Stimulated activated CD8-positive, alpha-beta memory T cell treated with anti-CD3 and anti-CD28 coated beads, Interleukin-15, amount 100 ng/mL, for 24 hours (primary cell): Measurements from ENCODE around the gene EXOC4.

ENCODE experiments used
- DNase-seq: peaks from one replicate; pipeline ENCODE4 v3.0.0-alpha.2; 2020; ENCODE audit warnings: low read depth

EXOC4 gene

DNA sequence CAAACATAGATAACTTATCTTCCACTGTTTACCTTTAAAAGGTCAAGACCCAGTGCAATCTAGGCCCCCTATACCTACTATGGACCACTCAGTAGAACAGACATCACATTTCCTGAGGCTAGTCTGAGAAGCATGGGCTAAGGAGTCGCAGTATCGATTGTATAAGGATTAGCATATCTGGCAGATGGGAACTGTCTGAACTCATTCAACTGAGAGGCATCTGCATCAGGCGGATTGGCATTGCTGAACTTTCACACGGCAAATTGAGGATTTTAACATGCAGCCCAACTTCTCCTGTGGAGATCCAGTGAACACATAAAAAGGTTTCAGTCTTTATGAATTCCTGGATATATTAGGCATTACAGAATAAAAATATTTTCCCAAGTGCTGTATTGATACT lies 785.1 kb downstream of the EXOC4 start:
- DNase-seq, result no peak

DNA sequence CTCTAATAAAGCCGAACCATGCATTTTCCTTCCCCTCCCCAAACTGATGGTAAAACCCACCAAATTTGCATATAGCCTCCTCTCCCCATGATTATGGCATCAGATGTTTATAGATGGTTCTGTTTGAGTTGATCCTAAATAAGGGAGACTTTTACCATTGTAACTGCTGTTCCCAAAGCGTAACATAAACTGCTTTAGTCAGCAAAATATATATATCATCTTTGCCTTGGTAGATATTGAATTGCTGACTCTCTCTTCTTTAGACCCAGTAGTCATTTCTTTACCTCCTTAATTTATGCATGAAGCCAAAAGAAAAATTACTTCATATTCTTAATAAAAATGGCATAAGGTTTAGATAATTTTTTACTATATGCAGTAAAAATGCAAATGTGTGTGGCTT lies 788.1 kb downstream of the EXOC4 start:
- DNase-seq, result no peak

DNA sequence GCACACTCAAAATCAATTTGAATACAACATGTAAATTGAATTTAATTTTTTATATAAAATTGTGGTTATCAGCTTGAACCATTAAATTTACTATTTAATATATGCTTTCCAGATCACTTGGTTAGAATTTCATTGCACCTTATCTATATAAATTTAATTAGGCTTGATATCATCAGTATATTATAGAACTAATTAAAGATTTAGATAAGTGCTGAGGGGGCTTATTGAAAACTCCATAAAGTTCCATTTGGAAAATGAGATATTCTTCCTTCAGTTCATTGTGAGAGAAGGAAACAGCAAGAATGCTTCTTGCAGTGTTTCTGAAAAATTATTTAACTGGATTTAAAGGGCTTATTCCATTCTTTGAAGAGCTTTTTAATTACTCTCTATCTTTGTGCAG lies 788.6 kb downstream of the EXOC4 start:
- no peak for DNase-seq

DNA sequence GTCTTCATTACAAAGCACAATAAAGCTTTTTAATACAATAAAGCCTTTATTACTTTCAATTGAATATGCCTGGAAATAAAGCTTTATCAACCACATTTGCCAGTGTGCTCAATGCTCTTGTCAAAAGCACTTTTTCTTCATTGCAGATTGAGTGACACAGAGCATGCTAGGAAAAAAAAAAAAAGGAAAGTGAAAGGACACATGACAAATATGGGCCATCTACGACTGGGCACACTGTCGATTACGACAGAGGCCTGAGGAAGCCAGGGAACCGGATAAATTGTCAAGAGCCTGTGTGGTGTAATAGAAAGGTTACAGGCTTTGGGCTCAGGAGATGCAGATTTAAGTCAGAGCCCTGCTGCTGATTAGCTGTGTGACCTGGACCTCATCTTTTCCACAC lies 789.4 kb downstream of the EXOC4 start:
- no peak for DNase-seq

DNA sequence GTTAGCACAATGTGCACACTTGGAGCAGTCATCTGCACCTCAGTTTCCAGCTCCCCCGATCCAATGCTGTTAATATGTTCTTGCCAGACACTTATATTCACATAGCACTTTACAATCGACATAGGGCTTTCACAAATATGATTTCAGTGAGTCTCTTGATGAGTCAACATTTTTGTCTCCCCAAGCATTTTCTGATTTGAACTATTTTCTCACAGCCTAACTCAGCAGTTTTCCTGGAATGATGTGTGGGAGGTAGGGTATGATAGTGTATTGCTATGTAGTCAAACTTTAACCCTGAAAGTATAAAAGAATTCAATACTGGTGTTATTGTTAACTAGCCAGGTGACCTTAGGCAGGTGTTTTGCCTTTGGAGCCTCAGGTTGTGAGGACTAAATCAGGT lies 791.8 kb downstream of the EXOC4 start:
- DNase-seq, result no peak

DNA sequence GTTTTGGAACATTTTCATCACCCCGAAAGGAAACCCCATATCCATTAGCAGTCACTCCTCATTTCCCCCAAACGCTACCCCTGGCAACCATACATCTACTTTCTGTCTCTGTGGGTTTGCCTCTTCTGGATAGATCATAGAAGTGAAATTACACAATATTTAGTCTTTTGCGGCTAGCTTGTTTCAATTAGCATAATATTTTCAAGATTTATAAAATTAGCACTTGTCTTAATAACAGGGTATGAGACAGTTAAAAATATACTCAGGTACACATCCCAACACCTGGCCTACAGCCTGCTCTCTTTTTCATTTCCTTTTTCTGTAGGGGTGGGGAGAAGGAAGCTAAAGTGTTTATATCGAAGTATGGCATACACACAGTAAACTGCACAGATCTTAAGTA lies 792.8 kb downstream of the EXOC4 start:
- no peak for DNase-seq

DNA sequence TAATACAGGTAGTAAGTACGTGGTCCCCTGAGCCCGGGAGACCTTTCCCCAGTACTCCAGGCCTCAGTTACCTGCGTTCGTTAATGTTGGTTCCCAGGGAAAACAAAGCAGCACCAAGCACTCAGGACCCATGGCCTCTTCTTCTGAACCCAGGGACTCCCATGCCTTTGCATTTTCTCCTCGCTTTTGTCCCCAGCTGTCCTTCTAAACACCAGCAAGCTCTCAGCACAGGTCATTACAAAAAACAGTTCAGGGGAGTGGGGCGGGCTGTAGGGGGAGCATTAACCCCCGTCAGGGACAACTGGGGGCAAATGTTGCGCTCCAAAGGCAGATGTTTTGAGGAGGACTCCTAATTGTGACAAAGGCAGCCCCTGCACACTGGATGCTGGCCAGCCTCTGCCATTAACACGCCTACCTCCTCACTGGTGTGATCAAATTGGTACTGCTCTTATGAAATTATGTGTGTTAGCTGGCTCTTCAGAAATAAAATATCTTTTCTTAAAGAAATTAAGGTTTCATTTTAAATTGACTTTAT lies 793.8 kb downstream of the EXOC4 start:
- no peak for DNase-seq

DNA sequence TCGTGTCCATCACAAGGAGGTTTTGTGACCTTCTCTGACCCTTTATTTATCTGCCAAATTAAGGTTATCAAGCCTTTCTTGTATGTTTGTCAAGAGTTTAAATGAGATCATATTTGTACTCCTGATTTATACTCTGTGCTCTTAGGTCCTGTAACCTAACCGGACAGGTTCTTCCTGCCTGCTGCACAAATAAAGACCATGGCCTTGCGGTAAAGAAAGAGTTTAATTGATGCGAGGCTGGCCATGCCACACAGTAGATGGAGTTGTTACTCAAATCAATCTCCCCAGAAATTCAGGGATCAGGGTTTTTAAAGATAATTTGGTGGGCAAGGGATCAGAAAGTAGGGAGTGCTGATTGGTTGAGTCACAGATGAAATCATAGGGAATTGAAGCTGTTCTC lies 794.8 kb downstream of the EXOC4 start:
- no peak for DNase-seq

DNA sequence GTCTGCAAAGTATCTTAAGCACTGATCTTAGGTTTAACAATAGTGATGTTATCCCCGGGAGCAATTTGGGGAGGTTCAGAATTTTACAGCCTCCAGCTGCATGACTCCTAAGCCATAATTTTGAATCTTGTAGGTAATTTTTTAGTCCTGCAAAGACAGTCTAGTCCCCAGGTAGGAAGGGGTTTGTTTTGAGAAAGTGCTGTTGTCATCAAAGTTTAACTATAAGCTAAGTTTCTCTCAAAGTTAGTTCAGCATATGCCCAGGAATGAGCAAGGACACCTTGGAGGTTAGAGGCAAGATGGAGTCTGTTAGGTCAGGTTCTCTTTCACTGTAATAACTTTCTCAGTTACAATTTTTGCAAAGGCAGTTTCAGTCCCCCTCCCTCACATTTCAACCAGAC lies 795.3 kb downstream of the EXOC4 start:
- no peak for DNase-seq

DNA sequence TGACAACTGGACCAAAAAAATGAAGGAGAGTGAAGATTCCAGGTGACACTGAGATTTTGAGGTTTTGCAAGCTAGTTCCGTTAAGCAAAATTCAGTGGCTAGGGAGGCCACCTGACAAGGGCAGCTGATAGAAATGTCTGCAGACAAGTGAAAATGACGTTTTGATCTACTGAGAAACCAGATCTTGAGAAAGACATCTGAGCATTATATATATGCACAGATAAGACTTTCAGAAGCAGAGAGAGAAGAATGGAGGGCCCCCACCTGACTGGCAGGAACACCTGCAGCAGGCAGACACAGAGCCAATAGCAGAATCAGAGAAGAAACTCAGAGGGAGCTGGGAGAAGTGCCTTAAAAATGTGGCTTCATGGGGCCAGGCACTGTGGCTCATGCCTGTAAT lies 798.1 kb downstream of the EXOC4 start:
- no peak for DNase-seq

DNA sequence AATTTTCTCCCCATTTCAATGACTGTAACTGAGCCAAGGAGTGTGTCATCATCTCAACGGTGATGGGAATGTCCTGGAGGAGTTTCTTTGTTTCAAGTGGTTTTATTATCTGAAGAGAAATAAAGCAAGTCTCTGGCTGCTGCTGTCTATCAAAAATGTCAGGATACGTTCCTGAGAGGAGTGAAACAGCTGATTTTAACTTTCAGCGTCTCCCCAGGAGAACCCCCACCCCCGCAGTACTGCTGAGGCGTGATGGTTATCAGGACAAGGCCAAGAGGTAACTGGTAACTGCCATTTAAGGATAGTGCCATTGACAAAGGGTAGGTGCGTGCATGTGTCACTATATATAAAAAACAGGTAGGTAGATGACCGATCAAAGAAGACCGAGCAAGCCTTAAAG lies 803.9 kb downstream of the EXOC4 start:
- no peak for DNase-seq

DNA sequence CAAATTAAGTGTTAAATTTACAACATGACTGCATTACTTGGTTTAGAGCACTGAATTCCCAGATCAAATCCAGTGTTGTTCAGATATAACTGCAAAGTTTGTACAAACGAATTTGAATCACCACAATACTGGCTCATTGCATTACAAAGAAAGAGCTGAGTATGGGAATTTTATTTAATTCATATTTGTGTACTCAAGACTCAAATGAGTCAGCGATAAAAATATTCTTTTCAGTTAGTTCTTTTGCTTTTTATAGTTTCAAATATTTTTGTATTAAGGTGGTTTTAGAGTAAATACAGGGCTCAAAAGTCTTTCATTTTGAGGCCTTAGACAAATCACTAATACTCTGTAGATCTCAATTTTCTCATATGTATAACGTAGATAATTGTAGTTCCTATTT lies 805.6 kb downstream of the EXOC4 start:
- DNase-seq, result no peak

DNA sequence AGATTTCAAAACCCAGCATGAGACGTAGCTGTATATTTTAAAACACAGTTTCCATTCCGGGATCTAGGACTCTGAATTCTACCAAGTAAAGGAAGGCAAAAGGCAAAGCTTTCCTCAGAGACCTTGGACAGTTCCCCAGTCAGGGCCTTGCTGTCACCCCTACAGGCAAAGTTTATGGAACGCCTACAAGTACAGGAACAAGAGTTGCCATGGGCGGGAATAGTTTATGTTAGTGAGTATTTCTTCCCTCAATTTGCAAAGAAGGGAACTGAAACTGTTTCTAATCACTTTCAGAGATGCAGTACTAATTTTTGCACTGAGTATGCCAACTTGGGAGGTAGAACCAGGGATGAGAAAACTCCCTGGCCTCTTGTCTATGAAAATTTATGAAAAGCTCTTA lies 806.1 kb downstream of the EXOC4 start:
- no peak for DNase-seq

DNA sequence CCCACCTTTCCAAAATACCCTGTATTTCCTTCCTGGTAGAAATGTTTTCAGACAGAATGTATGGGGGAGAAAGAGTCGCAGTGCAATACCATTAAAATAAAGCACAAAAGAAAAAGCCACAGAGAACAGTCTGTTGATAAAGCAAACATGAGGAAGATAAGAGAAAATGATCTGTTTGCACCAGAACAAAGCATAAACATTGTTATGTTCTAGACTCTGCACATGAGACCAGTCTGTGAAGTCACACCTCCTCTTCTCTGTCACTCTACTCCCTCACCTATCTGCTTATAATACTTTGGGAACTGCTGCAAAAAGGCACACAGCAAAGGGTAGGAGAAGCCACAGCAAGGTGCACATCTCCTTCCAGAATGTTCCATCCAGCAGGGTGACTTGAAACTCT lies 807.0 kb downstream of the EXOC4 start:
- no peak for DNase-seq

DNA sequence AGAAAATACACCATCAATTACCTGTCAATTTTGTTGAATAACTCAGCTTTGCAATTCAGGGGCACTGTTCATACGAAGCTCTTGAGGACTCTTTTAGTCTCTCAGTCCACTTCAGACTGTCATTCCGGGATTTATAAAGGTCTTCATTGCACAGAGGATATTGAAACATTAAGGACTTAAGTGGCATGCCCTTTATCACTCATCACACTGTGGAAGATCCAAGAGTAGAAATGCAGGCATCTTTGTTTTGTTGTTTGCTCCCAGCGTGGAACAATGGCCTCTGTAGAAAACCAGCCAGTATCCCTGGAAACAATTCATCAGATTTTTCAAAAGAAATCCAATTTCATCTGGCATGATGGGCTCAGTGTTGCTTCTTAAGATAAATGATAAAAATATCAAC lies 808.0 kb downstream of the EXOC4 start:
- no peak for DNase-seq

DNA sequence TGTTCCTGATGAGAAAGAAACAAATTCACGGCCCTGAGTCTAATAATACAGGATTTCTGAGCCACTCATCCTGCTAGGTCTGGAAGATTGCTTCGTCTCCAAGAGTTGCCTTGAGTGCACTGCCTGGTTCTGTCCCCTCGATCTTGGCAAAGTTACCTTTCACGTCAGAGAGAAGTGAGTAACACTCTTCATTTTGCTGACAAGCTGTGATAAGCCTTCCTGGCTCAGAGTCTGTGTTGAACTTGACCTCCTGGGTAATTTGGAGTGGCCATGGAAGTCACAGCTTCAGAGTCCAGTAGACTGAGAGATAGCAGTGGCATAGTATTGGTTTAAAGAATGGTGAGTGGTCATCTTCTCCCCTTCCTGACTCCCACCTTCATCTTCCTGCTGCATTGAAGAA lies 809.6 kb downstream of the EXOC4 start:
- no peak for DNase-seq

DNA sequence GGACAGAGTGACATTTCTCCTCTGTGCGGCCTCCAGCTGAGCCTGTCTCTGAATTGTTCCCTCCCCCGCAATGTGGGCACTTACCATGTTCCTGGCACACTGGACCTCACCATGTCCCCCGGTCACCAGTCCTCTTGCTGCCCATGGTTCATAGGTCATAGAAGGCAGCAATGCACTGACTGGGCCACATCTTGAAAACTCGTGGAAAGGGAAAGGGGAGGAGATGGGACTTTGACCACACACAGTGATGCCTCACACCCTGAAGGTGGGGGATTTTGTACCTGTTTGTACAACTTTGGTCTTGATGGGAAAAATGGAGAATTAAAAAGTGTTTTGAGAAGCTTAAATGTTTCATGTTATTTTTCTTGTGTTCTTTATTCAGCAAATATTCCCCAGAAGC lies 812.5 kb downstream of the EXOC4 start:
- no peak for DNase-seq

DNA sequence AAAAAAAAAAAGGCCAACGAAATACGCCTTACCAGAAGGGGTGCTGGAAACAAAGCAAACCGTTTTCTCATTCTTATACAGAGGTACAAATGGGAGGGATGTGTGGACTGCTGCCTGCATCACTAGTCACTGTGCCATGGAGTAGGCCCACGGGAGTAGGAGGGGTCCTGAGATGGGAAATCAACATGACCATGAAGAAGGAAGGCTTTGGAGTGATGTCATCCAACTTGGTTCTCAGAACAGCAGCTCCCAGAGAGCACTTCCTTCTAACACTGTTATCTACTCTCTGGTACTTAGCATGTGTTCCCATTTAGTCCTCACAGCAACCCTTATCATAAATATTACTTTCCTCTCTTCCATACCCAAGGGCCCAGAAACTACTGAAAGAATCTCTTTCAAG lies 814.3 kb downstream of the EXOC4 start:
- DNase-seq, result no peak

DNA sequence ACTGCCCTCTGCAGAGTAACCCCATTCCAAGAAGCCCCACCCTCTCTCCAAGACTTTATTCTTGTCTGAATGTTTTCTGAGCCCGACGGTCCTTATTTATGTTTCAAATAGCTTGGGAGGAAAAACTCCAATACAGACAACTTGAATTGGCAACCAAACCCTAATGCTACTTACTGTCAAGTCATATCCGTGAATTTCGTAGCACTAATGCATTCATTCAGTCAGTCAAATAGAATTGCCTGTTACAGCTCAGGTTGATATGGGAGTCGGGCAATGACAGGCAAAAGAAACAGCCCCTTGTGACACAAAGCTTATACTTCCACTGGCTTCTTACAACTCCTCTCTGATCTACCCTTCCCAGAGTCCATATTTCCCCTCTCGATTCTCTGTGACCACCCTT lies 815.8 kb downstream of the EXOC4 start:
- no peak for DNase-seq

DNA sequence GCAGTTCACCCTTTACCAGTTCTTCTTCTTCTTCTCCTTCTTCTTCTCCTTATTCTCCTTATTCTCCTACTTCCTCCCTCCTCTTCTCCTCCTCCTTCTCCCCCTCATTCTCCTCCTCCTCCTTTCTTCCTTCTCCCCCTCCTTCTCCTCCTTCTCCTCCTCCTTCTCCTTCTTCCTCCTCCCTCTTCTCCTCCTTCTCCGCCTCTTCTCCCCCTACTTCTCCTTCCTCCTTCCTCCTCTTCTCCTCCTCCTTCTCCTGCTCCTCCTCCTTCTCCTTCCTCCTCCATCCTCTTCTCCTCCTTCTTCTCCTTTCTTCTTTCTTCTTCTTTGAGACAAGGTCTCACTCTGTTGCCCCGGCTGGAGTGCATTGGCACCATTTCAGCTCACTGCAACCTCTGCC lies 816.3 kb downstream of the EXOC4 start:
- no peak for DNase-seq

DNA sequence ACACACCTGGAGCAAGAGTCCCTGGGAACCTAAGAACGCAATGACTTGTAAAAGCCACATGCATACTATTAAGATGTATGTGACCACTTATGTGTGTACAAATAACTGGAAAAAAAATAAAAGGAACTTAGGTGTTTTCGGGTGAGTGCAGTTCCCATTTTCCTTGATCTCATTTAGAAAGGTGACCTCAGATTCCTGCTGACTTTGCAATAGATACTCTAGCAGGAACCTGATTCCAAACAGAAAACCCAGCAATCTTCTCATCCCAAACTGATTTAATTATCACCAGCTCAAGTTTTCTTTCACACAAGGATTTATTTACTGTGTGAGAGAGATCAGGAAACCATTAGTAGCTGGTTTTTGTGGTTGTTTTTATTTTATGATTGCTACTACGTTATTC lies 817.8 kb downstream of the EXOC4 start:
- no peak for DNase-seq

DNA sequence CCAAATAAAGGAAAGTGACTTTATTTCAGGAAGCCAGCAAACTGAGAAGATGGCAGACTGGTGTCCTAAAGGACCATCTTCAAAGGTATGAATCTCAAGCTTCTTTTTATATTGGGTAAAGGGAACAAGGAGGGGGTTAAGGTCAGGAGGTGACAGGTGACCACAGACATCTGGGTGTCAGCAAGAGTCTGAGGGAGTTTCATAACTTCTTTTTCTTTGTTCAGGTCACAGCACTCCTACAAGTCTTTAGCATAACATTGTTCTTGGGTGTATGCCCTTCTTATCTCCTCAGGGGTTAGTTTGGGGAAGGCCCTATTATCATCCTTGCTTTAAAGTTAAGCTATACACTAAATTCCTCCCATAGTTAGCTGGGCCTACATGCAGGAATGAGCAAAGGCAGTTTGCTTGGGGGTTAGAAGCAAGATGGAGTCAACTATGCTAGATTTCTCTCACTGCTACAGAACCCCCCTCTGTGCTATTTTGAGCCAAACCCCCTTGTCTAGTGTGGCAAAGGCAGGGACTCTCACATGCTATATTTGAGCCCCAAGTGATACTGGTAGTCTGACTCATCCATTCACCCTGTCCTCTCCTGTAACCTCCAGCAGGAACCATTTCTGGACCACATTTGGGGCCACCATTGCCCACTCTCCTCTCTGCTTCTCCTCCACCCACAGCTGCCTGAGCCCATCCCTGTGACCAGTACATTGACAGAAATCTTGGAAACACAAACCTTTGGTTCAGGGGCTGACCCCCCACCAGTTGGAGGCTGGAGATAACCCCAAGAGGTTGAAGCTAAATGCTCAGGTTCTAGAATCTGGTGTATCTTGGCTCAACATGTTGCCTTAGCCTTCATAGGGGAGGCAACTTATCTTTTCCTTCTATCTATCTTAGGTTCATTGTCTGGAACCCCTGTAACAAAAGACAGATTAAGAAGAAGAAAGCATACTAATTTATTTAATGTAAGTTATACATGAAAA lies 818.8 kb downstream of the EXOC4 start:
- DNase-seq, result no peak

DNA sequence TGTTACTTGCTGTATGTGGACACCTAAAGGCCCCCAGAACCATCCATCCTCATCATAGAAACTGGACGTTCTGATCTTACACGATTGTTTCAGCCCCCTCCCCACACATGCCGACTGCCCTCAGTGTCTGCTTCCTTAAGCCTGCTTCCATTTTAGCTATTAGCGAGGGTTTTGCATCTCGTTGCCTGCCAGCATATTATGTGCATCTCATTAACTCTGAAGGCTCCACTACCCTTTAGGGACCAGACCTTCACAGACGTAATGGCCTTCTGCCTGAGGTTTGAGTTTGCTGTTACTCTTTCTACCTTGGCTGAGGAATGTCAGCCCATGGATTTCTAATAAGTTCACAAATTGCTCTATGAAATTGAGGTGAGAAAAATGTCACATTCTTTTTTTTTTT lies 820.4 kb downstream of the EXOC4 start:
- DNase-seq, result no peak

DNA sequence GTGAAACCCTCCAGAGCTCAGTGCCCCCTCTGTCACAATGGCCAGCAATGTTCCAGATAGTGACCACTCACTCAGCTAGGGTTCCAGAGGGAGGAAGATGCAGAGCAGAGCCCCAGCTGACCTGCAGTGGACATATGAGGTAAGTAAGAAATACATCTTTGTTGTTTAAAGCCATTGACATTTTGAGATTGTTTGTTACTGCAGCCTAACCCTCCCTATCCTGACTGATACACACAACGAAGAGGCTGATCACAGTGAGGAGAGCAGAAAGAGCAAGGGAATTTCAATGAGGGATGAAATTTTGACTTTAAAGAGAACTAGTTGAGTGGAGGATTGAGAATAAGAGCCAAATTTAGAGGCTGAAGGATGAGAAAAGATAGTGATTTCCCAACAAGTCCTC lies 822.9 kb downstream of the EXOC4 start:
- DNase-seq, result no peak
